Measurements from ENCODE around the gene SH2B2.
"Not testable (repeated sequence)": the region's sequence is repeated elsewhere in the genome, so short reads cannot be mapped to it uniquely, and the experiment has no call there.

The SH2B2 gene

DNA sequence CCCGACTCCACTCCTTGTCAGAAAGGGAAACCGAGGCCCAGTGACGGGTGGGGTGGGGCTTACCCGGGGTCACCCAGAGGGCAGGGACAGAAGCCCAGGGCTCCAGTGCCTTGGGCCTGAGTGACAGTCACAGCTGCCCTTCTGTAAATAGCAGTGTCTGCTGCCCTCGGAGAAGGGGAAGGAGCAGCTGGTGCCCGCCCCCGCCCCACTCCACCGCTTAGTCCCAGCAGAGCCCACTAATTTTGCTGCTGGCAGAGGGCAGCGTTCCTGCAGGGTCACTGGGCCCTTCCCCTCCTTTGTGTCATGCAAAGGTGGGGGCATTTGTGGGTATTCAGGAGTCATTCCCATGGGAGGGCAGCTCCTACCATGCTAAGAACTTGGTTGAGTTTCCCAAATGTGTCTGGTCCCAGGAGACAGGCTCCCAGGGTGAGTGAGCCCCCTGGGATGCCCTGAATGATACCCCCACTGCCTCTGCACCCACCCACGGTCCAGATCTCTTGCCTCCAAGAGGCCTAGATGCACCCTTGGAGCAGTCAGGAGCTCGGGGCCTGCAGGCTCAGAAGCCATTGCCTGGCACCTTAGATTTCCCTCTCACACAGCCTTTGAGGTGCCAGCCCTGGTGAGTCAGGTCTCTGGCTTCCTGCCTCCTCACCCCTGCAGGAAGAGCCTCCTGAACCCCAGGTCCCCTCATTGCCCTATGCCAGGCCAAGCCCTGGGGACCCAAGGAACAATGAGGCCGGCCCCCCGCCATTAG lies 17.2 kb downstream of the SH2B2 start:
- DNase-seq (ENCODE audit: low read depth in 1 of 2, low spot score in 1 of 2): no peak

GRCh38 chr7:102304668-102305067 lies 18.0 kb downstream of the SH2B2 start:
- no peak for DNase-seq (ENCODE audit: low read depth in 1 of 2, low spot score in 1 of 2)

GRCh38 chr7:102305414-102306268 lies 19.0 kb downstream of the SH2B2 start:
- no peak for DNase-seq (ENCODE audit: low read depth in 1 of 2, low spot score in 1 of 2)

DNA sequence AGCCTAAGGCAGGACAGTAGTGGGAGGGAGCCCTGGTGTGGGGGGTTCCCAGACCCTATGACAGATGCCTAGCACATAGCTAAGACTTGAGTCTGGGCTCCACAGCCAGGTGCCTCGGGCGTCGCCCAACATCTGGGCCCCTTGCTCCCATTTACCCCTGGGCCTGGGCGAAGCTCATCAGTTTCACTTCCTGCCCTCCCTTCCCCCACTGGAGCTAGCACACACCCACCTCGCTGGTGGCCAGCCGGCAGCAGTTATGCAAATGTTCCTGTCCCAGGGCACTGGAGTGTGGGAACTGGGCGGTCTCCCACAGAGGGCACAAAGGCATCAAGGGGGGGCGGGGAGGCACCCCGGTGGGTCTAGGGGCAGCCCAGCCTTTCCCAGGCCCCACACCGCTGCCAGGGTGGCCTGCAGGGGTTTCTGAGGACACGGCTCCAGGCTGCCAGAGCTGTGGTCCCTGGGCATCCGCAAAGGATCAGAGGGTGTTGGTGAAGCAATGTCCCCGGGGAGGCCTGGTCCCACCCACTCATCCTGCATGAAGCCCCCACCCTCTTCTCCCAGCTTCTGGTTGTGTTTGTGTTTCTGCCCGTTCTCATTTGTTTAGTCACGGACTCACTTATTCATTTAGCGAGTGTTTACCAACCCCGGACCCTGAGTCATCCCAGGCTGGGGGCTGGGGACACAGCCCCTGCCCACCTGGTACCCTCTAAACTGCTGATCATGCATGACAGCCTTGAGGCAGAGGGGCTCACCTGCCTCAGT lies 20.4 kb downstream of the SH2B2 start:
- DNase-seq (ENCODE audit: low read depth in 1 of 2, low spot score in 1 of 2): no peak

DNA sequence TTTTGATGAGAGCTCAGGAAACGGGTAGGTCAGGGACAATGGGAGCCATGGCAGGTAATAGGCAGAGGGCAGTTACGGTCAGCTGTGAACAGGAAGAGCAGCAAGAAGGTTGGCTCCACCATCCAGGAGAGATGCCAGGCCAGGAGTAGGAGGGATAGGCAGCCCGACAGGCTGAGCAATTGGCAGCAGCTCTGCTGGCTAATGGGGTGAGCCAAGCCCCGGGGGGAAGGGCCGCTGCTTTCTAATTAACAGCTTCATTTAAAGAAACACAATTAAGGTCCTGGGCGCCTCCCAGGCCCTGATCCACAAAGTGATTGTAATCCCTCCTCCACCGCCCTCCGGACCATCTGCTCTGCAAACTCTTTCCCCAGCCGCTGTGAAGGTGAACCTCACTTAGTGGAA lies 23.7 kb downstream of the SH2B2 start:
- DNase-seq (ENCODE audit: low read depth in 1 of 2, low spot score in 1 of 2): no peak

GRCh38 chr7:102312317-102312716 lies 25.6 kb downstream of the SH2B2 start:
- DNase-seq (ENCODE audit: low read depth in 1 of 2, low spot score in 1 of 2): no peak

DNA sequence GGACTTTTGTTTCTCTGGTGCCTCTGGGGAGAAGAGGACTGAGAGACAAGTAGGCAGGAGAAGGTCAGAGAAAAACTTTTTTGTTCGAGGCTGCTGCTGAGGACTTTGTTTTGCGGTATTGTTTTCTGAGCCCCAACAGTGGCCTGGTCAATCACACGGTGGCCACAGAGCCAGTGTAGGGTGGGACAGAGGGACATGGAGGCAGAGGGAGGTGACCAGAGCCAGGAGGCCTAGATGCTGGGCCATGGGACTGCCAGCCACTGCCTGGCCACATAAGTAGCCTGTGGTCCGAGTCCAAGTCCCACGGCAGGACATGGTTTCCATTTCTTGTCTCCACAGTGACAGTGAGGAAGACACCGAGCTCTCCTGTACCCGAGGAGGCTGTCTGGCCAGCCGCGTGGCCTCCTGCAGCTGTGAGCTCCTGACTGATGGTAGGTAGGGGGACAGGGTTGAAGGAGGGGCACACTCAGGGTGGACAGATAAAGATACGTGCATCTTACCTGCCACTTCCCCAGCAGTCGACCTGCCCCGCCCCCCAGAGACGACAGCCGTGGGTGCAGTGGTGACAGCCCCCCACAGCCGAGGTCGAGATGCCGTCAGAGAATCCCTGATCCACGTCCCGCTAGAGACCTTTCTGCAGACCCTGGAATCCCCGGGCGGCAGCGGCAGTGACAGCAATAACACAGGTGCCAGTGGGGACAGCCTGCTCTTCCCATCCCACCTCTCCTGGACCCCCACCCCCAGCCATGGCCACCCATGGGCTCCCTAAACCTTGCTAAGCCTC lies 27.5 kb downstream of the SH2B2 start:
- no peak for DNase-seq (ENCODE audit: low read depth in 1 of 2, low spot score in 1 of 2)

DNA sequence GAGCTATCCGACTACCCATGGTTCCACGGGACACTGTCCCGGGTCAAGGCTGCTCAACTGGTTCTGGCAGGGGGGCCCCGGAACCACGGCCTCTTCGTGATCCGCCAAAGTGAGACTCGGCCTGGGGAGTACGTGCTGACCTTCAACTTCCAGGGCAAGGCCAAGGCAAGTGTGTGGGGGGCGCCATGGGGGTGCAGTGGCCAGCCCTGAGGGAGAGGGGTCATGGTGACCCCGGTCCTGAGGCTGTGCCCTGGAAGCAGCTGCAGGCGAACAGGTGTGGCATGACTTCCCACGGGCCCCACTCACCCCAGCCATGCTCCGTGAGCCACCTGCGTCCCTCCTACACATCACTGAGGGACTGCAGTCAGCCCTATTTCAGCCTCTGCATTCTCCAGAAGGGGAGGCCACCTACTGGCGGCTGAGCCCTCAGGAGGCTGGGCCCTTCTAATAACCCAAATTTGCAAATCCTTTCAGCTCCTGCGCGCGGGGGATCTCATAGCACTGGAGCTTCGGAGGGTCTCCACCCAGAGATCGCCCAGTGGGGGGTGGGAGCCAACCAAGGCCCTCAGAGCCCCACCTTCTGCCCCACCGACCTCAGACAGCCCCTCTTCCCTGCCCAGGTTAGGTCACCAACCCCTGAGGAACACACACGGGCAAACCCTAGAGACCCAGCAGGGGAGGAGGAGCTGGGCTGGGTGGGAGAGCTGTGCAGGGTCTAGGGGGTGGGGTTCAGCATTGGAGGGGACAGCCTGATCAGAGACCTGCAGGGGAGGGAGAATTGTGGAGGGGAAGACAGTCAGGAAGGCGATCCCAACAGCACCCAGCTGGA lies 30.8 kb downstream of the SH2B2 start:
- DNase-seq (ENCODE audit: low read depth in 1 of 2, low spot score in 1 of 2): no peak

DNA sequence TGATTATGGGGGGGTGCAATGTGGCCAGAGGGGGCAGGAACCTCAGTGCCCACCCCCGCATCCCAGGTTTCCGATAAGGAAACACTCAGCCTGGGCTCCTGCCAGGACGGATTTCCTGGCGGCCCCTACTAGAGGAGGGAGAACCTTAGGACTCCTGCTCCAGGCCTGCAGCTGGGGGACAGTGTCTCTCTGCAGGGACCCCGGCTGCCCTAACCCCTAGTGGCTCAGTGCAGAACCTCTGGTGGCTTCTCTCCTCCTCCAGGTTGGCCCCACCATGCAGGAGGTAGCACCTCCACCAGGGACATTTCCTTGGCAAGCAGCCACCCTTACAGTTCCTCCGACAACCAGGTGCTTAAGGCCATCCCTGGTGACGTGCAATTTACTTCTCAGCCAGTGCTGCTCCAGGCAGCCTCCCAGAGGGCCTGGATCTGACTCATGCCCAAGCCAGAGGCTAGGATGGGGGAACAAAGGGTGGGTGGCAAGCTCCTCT lies 31.9 kb downstream of the SH2B2 start:
- DNase-seq (ENCODE audit: low read depth in 1 of 2, low spot score in 1 of 2): no peak

- no peak for DNase-seq (ENCODE audit: low read depth in 1 of 2, low spot score in 1 of 2)
These were observed 33.0 kb downstream of the SH2B2 start for GRCh38 chr7:102319671-102320070.

- no peak for DNase-seq (ENCODE audit: low read depth in 1 of 2, low spot score in 1 of 2)
These were observed 33.5 kb downstream of the SH2B2 start for GRCh38 chr7:102320181-102320580.

DNA sequence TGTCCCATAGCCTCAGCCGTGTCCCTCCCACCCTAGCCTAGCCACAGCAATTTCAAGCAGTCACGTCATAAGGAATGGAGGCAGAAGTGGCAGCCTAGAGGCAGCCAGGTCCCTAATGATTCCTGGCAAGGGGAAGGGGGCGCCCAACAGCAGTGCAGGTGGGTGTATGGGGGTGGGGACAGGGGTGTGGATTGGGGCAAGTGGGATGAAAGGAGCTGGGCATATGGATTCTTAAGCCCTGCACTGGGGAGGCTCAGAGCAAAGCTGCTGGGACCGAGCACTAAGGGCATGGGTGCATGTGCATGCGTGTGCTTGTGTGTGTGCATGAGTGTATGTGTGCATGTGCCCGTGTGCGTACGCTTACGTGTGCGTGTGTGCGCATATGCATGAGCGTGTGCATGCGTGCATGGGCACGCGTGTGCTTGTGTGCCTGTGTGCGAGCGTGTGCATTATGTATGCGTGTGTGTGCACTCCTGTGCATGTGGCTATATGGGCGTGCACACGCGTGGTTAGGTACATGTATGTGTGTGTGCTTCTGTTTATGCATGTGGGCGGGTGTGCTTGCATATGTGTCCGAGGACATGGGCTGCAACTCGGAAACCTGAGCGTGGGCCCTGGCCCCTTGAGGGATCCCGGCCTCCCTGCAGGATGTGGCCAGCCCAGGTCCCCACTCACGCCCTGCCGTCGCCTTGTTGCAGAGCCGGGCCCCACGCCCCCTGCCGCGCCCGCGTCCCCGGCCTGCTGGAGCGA lies 34.1 kb downstream of the SH2B2 start:
- no peak for DNase-seq (ENCODE audit: low read depth in 1 of 2, low spot score in 1 of 2)

- DNase-seq (ENCODE audit: low read depth in 1 of 2, low spot score in 1 of 2): no peak
These were observed 34.9 kb downstream of the SH2B2 start for GRCh38 chr7:102321351-102322201.

DNA sequence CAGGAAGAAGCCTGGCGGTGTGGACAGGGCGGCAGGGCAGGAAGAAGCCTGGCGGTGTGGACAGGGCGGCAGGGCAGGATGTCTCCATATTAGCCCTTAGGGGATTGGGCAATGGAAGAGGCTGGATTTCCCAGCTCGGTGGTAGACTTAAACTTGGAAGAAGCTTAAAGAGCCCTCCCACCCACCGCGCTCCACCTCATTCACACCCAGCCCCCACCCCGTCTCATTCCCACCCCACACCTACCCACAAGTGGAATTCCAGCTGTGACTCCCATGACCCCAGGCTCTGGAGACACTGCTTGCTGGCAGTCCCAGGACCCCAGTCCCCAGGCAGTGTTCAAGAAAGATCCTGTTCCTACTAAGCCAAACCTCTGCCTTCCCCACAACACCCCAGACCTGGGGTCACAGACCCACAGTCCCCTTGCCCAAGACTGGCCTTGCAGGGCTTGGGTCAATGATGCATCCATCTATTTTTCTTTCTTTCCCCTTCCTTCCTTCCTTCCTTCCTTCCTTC lies 35.6 kb downstream of the SH2B2 start:
- DNase-seq (ENCODE audit: low read depth in 1 of 2, low spot score in 1 of 2): no peak

DNA sequence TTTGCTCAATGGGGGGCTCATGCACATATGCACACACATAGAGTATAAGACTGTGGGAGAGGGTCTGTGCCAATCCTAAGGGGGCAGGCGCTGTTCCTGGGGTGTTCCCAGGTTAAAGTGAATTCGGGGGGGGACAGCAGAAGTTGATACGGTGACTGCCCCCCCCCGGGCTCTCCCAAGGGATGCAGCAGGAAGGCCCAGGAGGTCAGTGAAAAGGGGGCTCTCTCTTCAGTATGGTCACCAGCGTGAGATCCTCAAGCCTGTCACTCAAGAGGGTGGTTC lies 37.2 kb downstream of the SH2B2 start:
- DNase-seq (ENCODE audit: low read depth in 1 of 2, low spot score in 1 of 2): no peak

DNA sequence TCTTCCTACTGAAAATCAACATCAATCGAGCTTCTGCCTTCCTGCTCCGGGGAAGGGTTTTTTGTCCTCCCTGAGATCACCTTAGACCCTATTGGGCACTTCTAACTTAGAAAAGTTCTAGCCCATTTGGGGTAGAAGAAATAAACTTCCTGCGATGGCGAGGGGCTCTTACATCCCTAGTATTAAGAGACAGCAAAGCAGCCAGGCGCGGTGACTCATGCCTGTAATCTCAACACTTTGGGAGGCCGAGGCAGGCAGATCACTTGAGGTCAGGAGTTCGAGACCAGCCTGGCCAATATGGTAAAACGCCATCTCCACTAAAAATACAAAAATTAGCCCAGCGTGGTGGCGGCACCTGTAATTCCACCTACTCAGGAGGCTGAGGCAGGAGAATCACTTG lies 38.4 kb downstream of the SH2B2 start:
- not testable (repeated sequence) for DNase-seq (ENCODE audit: low read depth in 1 of 2, low spot score in 1 of 2)

GRCh38 chr7:102326157-102326889 lies 39.7 kb downstream of the SH2B2 start:
- no peak for DNase-seq (ENCODE audit: low read depth in 1 of 2, low spot score in 1 of 2)

DNA sequence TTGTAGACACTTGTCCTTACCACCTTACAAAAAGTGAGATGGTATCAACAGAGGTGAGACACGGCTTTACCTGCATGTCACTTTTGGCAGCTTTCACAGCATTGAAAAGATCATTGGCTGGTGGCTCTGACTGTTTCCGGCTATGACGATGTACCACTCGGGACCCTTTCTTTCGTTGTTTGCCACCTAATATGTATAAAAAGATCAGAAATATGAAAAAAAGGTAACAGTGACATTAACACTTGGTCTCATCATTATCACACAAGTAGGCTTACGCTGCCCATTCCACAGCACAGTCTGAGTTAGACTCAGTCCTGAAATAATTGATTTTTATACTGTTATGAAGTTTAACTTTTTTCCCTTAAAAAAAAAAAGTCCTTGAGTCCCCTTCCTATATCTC lies 40.5 kb downstream of the SH2B2 start:
- DNase-seq (ENCODE audit: low read depth in 1 of 2, low spot score in 1 of 2): not testable (repeated sequence)
